ENCODE measurements around the gene DYNLT3.

Gene DYNLT3

GRCh38 chrX:37824491-37825214 is 22.7 kb downstream of the DYNLT3 start:
- H3K9me3 ChIP-seq (ENCODE audit: insufficient read depth, low read length): no peaks in the 10 kb centered on the region
- no peaks in the 10 kb centered on the region for H3K4me1 ChIP-seq (ENCODE audit: insufficient read depth, insufficient read length)
- H3K36me3 ChIP-seq (ENCODE audit: insufficient read depth, insufficient read length, low read length): no peaks in the 10 kb centered on the region
- no peak overlapping the region for H3K9ac ChIP-seq (ENCODE audit: insufficient read length, low read depth)
- no peaks in the 10 kb centered on the region for H3K27me3 ChIP-seq (ENCODE audit: insufficient read depth, insufficient read length)
- DNase-seq (ENCODE audit: low read depth, low spot score): no peak
- TF ChIP-seq ZNF274 (IDR thresholded peaks at IDR 0.05; ENCODE audit: low read depth, low read length): no peak
- no peak overlapping the region for H3K4me3 ChIP-seq (ENCODE audit: insufficient read length, low read depth)

GRCh38 chrX:37820646-37821045 is 26.7 kb downstream of the DYNLT3 start:
- H3K4me1 ChIP-seq (ENCODE audit: insufficient read depth, insufficient read length): no peaks in the 10 kb centered on the region
- DNase-seq (ENCODE audit: low read depth, low spot score): no peak

GRCh38 chrX:37818031-37818430 is 29.3 kb downstream of the DYNLT3 start:
- TF ChIP-seq YY1 (IDR thresholded peaks at IDR 0.05; ENCODE audit: insufficient read depth, insufficient read length) (no peak), SUZ12 (IDR thresholded peaks at IDR 0.05; ENCODE audit: extremely low read depth, insufficient read depth, insufficient read length) (no peak), ZNF274 (IDR thresholded peaks at IDR 0.05; ENCODE audit: low read depth, low read length) (no peak)
- H3K9me3 ChIP-seq (ENCODE audit: insufficient read depth, low read length): no peaks in the 10 kb centered on the region
- no peak for DNase-seq (ENCODE audit: low read depth, low spot score)
- no peak overlapping the region for H3K4me3 ChIP-seq (ENCODE audit: insufficient read length, low read depth)
- H3K4me1 ChIP-seq (ENCODE audit: insufficient read depth, insufficient read length): no peaks in the 10 kb centered on the region
- no peak overlapping the region for H3K9ac ChIP-seq (ENCODE audit: insufficient read length, low read depth)
- H3K36me3 ChIP-seq (ENCODE audit: insufficient read depth, insufficient read length, low read length): no peaks in the 10 kb centered on the region
- H3K27me3 ChIP-seq (ENCODE audit: insufficient read depth, insufficient read length): no peaks in the 10 kb centered on the region

More at GRCh38 chrX:37820646-37821045, 26.7 kb downstream of the DYNLT3 start:
- H3K9me3 ChIP-seq (ENCODE audit: insufficient read depth, low read length): no peaks in the 10 kb centered on the region
- no peak overlapping the region for H3K9ac ChIP-seq (ENCODE audit: insufficient read length, low read depth)
- no peaks in the 10 kb centered on the region for H3K27me3 ChIP-seq (ENCODE audit: insufficient read depth, insufficient read length)
- H3K4me3 ChIP-seq (ENCODE audit: insufficient read length, low read depth): no peak overlapping the region
- H3K36me3 ChIP-seq (ENCODE audit: insufficient read depth, insufficient read length, low read length): no peaks in the 10 kb centered on the region
- TF ChIP-seq ZNF274 (IDR thresholded peaks at IDR 0.05; ENCODE audit: low read depth, low read length): no peak
- no peak for TF ChIP-seq YY1 (IDR thresholded peaks at IDR 0.05; ENCODE audit: insufficient read depth, insufficient read length)
- TF ChIP-seq SUZ12 (IDR thresholded peaks at IDR 0.05; ENCODE audit: extremely low read depth, insufficient read depth, insufficient read length): no peak

GRCh38 chrX:37817579-37817978 is 29.8 kb downstream of the DYNLT3 start:
- no peak for TF ChIP-seq SUZ12 (IDR thresholded peaks at IDR 0.05; ENCODE audit: extremely low read depth, insufficient read depth, insufficient read length)
- TF ChIP-seq YY1 (IDR thresholded peaks at IDR 0.05; ENCODE audit: insufficient read depth, insufficient read length): no peak
- TF ChIP-seq ZNF274 (IDR thresholded peaks at IDR 0.05; ENCODE audit: low read depth, low read length): no peak
- no peaks in the 10 kb centered on the region for H3K9me3 ChIP-seq (ENCODE audit: insufficient read depth, low read length)
- no peak for DNase-seq (ENCODE audit: low read depth, low spot score)
- no peaks in the 10 kb centered on the region for H3K4me1 ChIP-seq (ENCODE audit: insufficient read depth, insufficient read length)
- no peaks in the 10 kb centered on the region for H3K27me3 ChIP-seq (ENCODE audit: insufficient read depth, insufficient read length)
- no peak overlapping the region for H3K9ac ChIP-seq (ENCODE audit: insufficient read length, low read depth)
- no peak overlapping the region for H3K4me3 ChIP-seq (ENCODE audit: insufficient read length, low read depth)
- no peaks in the 10 kb centered on the region for H3K36me3 ChIP-seq (ENCODE audit: insufficient read depth, insufficient read length, low read length)

- TF ChIP-seq YY1 (IDR thresholded peaks at IDR 0.05; ENCODE audit: insufficient read depth, insufficient read length) (no peak), SUZ12 (IDR thresholded peaks at IDR 0.05; ENCODE audit: extremely low read depth, insufficient read depth, insufficient read length) (no peak), ZNF274 (IDR thresholded peaks at IDR 0.05; ENCODE audit: low read depth, low read length) (no peak)
- Histone ChIP-seq H3K9ac (ENCODE audit: insufficient read length, low read depth) (no peak overlapping the region), H3K36me3 (ENCODE audit: insufficient read depth, insufficient read length, low read length) (no peaks in the 10 kb centered on the region), H3K4me1 (ENCODE audit: insufficient read depth, insufficient read length) (no peaks in the 10 kb centered on the region), H3K9me3 (ENCODE audit: insufficient read depth, low read length) (no peaks in the 10 kb centered on the region), H3K27me3 (ENCODE audit: insufficient read depth, insufficient read length) (no peaks in the 10 kb centered on the region), H3K4me3 (ENCODE audit: insufficient read length, low read depth) (no peak overlapping the region)
- no peak for DNase-seq (ENCODE audit: low read depth, low spot score)
These were observed 30.2 kb downstream of the DYNLT3 start for GRCh38 chrX:37817176-37817575.

GRCh38 chrX:37816766-37817165 is 30.6 kb downstream of the DYNLT3 start:
- Histone ChIP-seq H3K27me3 (ENCODE audit: insufficient read depth, insufficient read length) (no peaks in the 10 kb centered on the region), H3K36me3 (ENCODE audit: insufficient read depth, insufficient read length, low read length) (no peaks in the 10 kb centered on the region), H3K9me3 (ENCODE audit: insufficient read depth, low read length) (no peaks in the 10 kb centered on the region), H3K4me3 (ENCODE audit: insufficient read length, low read depth) (no peak overlapping the region), H3K9ac (ENCODE audit: insufficient read length, low read depth) (no peak overlapping the region), H3K4me1 (ENCODE audit: insufficient read depth, insufficient read length) (no peaks in the 10 kb centered on the region)
- no peak for DNase-seq (ENCODE audit: low read depth, low spot score)
- no peak for TF ChIP-seq SUZ12 (IDR thresholded peaks at IDR 0.05; ENCODE audit: extremely low read depth, insufficient read depth, insufficient read length)
- no peak for TF ChIP-seq YY1 (IDR thresholded peaks at IDR 0.05; ENCODE audit: insufficient read depth, insufficient read length)
- TF ChIP-seq ZNF274 (IDR thresholded peaks at IDR 0.05; ENCODE audit: low read depth, low read length): no peak

- no peak overlapping the region for H3K4me3 ChIP-seq (ENCODE audit: insufficient read length, low read depth)
- H3K4me1 ChIP-seq (ENCODE audit: insufficient read depth, insufficient read length): no peaks in the 10 kb centered on the region
- DNase-seq (ENCODE audit: low read depth, low spot score): no peak
- H3K36me3 ChIP-seq (ENCODE audit: insufficient read depth, insufficient read length, low read length): no peaks in the 10 kb centered on the region
- TF ChIP-seq ZNF274 (IDR thresholded peaks at IDR 0.05; ENCODE audit: low read depth, low read length): no peak
- no peak for TF ChIP-seq SUZ12 (IDR thresholded peaks at IDR 0.05; ENCODE audit: extremely low read depth, insufficient read depth, insufficient read length)
- no peak for TF ChIP-seq YY1 (IDR thresholded peaks at IDR 0.05; ENCODE audit: insufficient read depth, insufficient read length)
- no peaks in the 10 kb centered on the region for H3K9me3 ChIP-seq (ENCODE audit: insufficient read depth, low read length)
- no peak overlapping the region for H3K9ac ChIP-seq (ENCODE audit: insufficient read length, low read depth)
- no peaks in the 10 kb centered on the region for H3K27me3 ChIP-seq (ENCODE audit: insufficient read depth, insufficient read length)
These were observed 32.0 kb downstream of the DYNLT3 start for GRCh38 chrX:37815366-37815765.
